Karpas-422 (cell line): ENCODE results near the gene SSH2. TPM values are rescaled to one million over a fixed set of nuclear protein-coding genes. Genes with fewer than 3 reads are reported as not detected.
A peak's percentile ranks its signal among the peaks of the same experiment; 100 is the strongest.

Experiments
- DNase-seq: peaks from one replicate; pipeline ENCODE4 v3.0.0-alpha.2; 2015
- H2AFZ ChIP-seq: fragments of 200-600 bp; sonication (generic); 2 replicates; pipeline ENCODE4 v1.6.1; 2014; ENCODE audit warnings: antibody characterized with exemption, low read length, mixed read lengths
- H3K27ac ChIP-seq: fragments of 200-600 bp; sonication (generic); 2 replicates; pipeline ENCODE4 v1.5.1; 2014; ENCODE audit warnings: mild to moderate bottlenecking, low read length, moderate library complexity
- H3K27me3 ChIP-seq: fragments of 200-600 bp; sonication (generic); 2 replicates; pipeline ENCODE4 v1.6.1; 2014; ENCODE audit warnings: low read length, mixed read lengths
- H3K36me3 ChIP-seq: fragments of 200-600 bp; sonication (generic); 2 replicates; pipeline ENCODE4 v1.6.1; 2014; ENCODE audit warnings: low read length, mixed read lengths; ENCODE audit not compliant: insufficient read depth
- H3K4me1 ChIP-seq: fragments of 200-600 bp; sonication (generic); 2 replicates; pipeline ENCODE4 v1.6.1; 2014; ENCODE audit warnings: mild to moderate bottlenecking, low read length, mixed read lengths
- H3K4me2 ChIP-seq: fragments of 200-600 bp; sonication (generic); 2 replicates; pipeline ENCODE4 v1.6.1; 2014; ENCODE audit warnings: low read length, low read depth, mild to moderate bottlenecking; ENCODE audit not compliant: poor library complexity, severe bottlenecking
- H3K4me3 ChIP-seq: fragments of 200-600 bp; sonication (generic); 2 replicates; pipeline ENCODE4 v1.5.1; 2014; ENCODE audit warnings: mild to moderate bottlenecking, antibody characterized with exemption, low read length, mixed read lengths
- H3K79me2 ChIP-seq: fragments of 200-600 bp; sonication (generic); 2 replicates; pipeline ENCODE4 v1.6.1; 2014; ENCODE audit warnings: mild to moderate bottlenecking, low read length, mixed read lengths
- H3K9ac ChIP-seq: fragments of 200-600 bp; sonication (generic); 2 replicates; pipeline ENCODE4 v1.6.0; 2014; ENCODE audit warnings: low read length
- H3K9me2 ChIP-seq: fragments of 200-600 bp; sonication (generic), shearing (Covaris generic); replicated peaks from 2 replicates; pipeline ENCODE4 v1.6.0; 2014; ENCODE audit warnings: mild to moderate bottlenecking, low read length, moderate library complexity; ENCODE audit not compliant: insufficient read depth
- H3K9me3 ChIP-seq: fragments of 300-700, 200-600 bp; sonication (generic); 2 replicates; pipeline ENCODE4 v1.6.1; 2014; ENCODE audit warnings: low read length, mixed read lengths
- H4K20me1 ChIP-seq: fragments of 200-600 bp; sonication (generic); 2 replicates; pipeline ENCODE4 v1.6.1; 2014; ENCODE audit warnings: mild to moderate bottlenecking, antibody characterized with exemption, low read length, low read depth; ENCODE audit not compliant: insufficient read depth
- total RNA-seq: library from RNA; depleted of rRNA; stranded (reverse); fragments of >200 nt; shearing (Covaris generic); gene quantifications from 2 replicates; pipeline ENCODE4 v1.2.3, GENCODE V29; 2014; ENCODE audit warnings: low replicate concordance

SSH2 gene
- total RNA-seq, 1 experiment from 2014 or later: 53.9 TPM

DNA sequence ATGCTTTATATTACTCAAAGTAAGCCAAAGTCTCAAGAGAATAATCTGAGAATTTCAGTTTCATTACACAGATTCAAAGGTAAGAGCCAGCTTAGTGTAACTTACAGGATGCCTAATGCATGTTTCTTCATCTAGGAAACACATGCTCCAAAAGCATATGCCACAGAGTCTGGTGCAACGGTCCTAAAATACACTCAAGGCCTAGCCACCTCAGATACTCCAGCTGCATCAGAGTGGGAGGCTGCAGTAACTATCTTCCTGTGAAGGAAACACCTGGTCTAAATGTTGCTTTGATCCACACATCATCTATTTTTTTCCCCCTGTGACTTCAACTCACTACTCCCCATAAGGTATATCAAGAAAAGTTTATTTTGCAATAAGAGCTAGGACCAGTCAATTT is 255.7 kb downstream of the SSH2 start:
- H3K9ac ChIP-seq: no peak overlapping the region
- peaks cover 3% of the 10 kb centered on the region; the same call in 1 of the 2 replicates for H3K36me3 ChIP-seq
- H4K20me1 ChIP-seq: no peaks in the 10 kb centered on the region
- H3K27me3 ChIP-seq: no peaks in the 10 kb centered on the region
- H3K27ac ChIP-seq: no peak overlapping the region
- no peaks in the 10 kb centered on the region for H3K9me2 ChIP-seq
- H2AFZ ChIP-seq: no peak overlapping the region
- no peak overlapping the region for H3K4me2 ChIP-seq
- no peaks in the 10 kb centered on the region for H3K9me3 ChIP-seq
- H3K4me1 ChIP-seq: no peaks in the 10 kb centered on the region
- no peak for DNase-seq
- no peaks in the 10 kb centered on the region for H3K79me2 ChIP-seq
- H3K4me3 ChIP-seq: no peak overlapping the region

- Histone ChIP-seq H3K9ac (no peak overlapping the region), H3K27ac (no peak overlapping the region)
- DNase-seq: no peak
Measured at GRCh38 chr17:29671661-29672060, 258.4 kb downstream of the SSH2 start.

GRCh38 chr17:29669266-29669665 is 260.8 kb downstream of the SSH2 start:
- no peak overlapping the region for H3K27ac ChIP-seq
- no peak overlapping the region for H3K4me3 ChIP-seq
- peaks cover 4% of the 10 kb centered on the region; the same call in 1 of the 2 replicates for H3K4me1 ChIP-seq
- no peak overlapping the region for H3K9ac ChIP-seq
- no peak overlapping the region for H2AFZ ChIP-seq
- H3K36me3 ChIP-seq: peaks cover 22% of the 10 kb centered on the region; the same call in 1 of the 2 replicates
- no peaks in the 10 kb centered on the region for H3K9me2 ChIP-seq
- no peaks in the 10 kb centered on the region for H3K27me3 ChIP-seq
- no peak overlapping the region for H3K4me2 ChIP-seq
- H3K9me3 ChIP-seq: no peaks in the 10 kb centered on the region
- 0 out of 2 replicates have a peak, but pooled peaks cover 4% of the 10 kb centered on the region for H3K79me2 ChIP-seq
- DNase-seq: no peak
- H4K20me1 ChIP-seq: no peaks in the 10 kb centered on the region

More at GRCh38 chr17:29671661-29672060, 258.4 kb downstream of the SSH2 start:
- Histone ChIP-seq H3K79me2 (no peaks in the 10 kb centered on the region), H3K4me3 (no peak overlapping the region), H3K9me2 (no peaks in the 10 kb centered on the region), H3K4me2 (no peak overlapping the region), H3K9me3 (no peaks in the 10 kb centered on the region), H3K27me3 (no peaks in the 10 kb centered on the region), H3K36me3 (peaks cover 13% of the 10 kb centered on the region; the same call in 1 of the 2 replicates), H2AFZ (no peak overlapping the region), H3K4me1 (no peaks in the 10 kb centered on the region), H4K20me1 (no peaks in the 10 kb centered on the region)

- Histone ChIP-seq H3K79me2 (0 out of 2 replicates have a peak, but pooled peaks cover 4% of the 10 kb centered on the region), H3K9me2 (no peaks in the 10 kb centered on the region), H4K20me1 (no peaks in the 10 kb centered on the region), H3K27ac (no peak overlapping the region), H3K27me3 (no peaks in the 10 kb centered on the region), H3K4me1 (peaks cover 7% of the 10 kb centered on the region), H3K9ac (no peak overlapping the region), H3K36me3 (peaks cover 22% of the 10 kb centered on the region; the same call in 1 of the 2 replicates), H3K4me2 (no peak overlapping the region), H2AFZ (no peak overlapping the region), H3K9me3 (no peaks in the 10 kb centered on the region), H3K4me3 (no peak overlapping the region)
- DNase-seq: no peak
Measured at GRCh38 chr17:29667969-29668368, 262.1 kb downstream of the SSH2 start.

DNA sequence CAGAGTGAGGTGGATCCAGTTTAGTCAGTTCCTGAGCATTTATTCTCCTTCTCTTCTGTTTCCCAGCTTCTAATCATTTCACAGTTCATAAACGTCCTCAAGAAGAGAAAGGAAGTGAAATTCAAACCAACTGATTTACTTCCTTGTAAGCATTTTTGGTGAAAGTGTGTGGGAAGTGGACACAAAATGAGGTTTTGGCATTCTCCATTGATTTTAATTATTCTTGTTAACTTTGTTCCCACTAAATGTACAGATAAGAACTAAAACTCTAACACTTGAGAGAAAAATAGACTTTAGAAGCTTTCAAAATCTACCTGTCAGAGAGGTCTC is 264.6 kb downstream of the SSH2 start:
- no peak for DNase-seq
- no peaks in the 10 kb centered on the region for H3K27me3 ChIP-seq
- no peaks in the 10 kb centered on the region for H4K20me1 ChIP-seq
- H3K4me2 ChIP-seq: no peak overlapping the region
- no peaks in the 10 kb centered on the region for H3K9me3 ChIP-seq
- H3K79me2 ChIP-seq: 0 out of 2 replicates have a peak, but pooled peaks cover 4% of the 10 kb centered on the region
- no peak overlapping the region for H3K4me3 ChIP-seq
- peaks cover 24% of the 10 kb centered on the region; the same call in 1 of the 2 replicates for H3K36me3 ChIP-seq
- peak overlapping the region; percentile 40 for H3K27ac ChIP-seq
- no peak overlapping the region for H2AFZ ChIP-seq
- peaks cover 15% of the 10 kb centered on the region for H3K4me1 ChIP-seq
- no peak overlapping the region for H3K9ac ChIP-seq
- no peaks in the 10 kb centered on the region for H3K9me2 ChIP-seq

GRCh38 chr17:29664743-29665480 is 265.1 kb downstream of the SSH2 start:
- DNase-seq: no peak
- H3K9me3 ChIP-seq: no peaks in the 10 kb centered on the region
- H2AFZ ChIP-seq: no peak overlapping the region
- H3K4me1 ChIP-seq: peaks cover 15% of the 10 kb centered on the region
- 0 out of 2 replicates have a peak, but pooled peaks cover 4% of the 10 kb centered on the region for H3K79me2 ChIP-seq
- H3K27me3 ChIP-seq: no peaks in the 10 kb centered on the region
- no peak overlapping the region for H3K9ac ChIP-seq
- H3K4me2 ChIP-seq: no peak overlapping the region
- no peak overlapping the region for H3K4me3 ChIP-seq
- no peaks in the 10 kb centered on the region for H3K9me2 ChIP-seq
- H3K27ac ChIP-seq: peak overlapping the region; percentile 40; the same call in 1 of the 2 replicates
- peaks cover 25% of the 10 kb centered on the region; the same call in 1 of the 2 replicates for H3K36me3 ChIP-seq
- no peaks in the 10 kb centered on the region for H4K20me1 ChIP-seq

DNA sequence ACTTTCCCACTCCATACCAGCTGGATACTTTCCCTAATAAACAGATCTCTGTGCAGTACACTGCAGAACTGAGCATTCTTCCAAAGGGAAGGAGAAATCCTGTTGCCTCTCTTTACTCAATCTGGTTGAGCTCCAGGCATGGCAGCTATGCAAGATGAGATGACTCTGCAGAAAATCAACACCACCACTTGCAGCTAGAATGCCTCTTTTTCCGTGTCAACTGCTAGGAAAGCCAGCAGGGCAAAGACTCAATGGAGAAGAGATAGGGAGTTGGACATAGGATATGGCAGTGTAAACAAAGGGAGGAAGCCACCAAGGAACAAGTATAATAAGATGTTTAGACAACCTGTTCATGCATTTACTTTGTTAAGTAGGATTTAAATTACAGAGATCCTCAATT is 266.9 kb downstream of the SSH2 start:
- no peak overlapping the region for H3K4me2 ChIP-seq
- no peak for DNase-seq
- H3K4me1 ChIP-seq: peaks cover 15% of the 10 kb centered on the region
- H3K9ac ChIP-seq: no peak overlapping the region
- peaks cover 30% of the 10 kb centered on the region; the same call in 1 of the 2 replicates for H3K36me3 ChIP-seq
- H2AFZ ChIP-seq: no peak overlapping the region
- H3K27me3 ChIP-seq: no peaks in the 10 kb centered on the region
- H3K9me3 ChIP-seq: no peaks in the 10 kb centered on the region
- no peak overlapping the region for H3K4me3 ChIP-seq
- no peak overlapping the region for H3K27ac ChIP-seq
- H3K79me2 ChIP-seq: peaks cover 4% of the 10 kb centered on the region; the same call in 1 of the 2 replicates
- H3K9me2 ChIP-seq: no peaks in the 10 kb centered on the region
- no peaks in the 10 kb centered on the region for H4K20me1 ChIP-seq

- Histone ChIP-seq H3K4me2 (no peak overlapping the region), H3K79me2 (peaks cover 4% of the 10 kb centered on the region; the same call in 1 of the 2 replicates), H3K9me3 (no peaks in the 10 kb centered on the region), H3K4me1 (peaks cover 15% of the 10 kb centered on the region), H3K27me3 (no peaks in the 10 kb centered on the region), H3K9ac (no peak overlapping the region), H3K36me3 (peaks cover 19% of the 10 kb centered on the region; the same call in 1 of the 2 replicates), H2AFZ (no peak overlapping the region), H4K20me1 (no peaks in the 10 kb centered on the region), H3K9me2 (no peaks in the 10 kb centered on the region), H3K4me3 (no peak overlapping the region), H3K27ac (no peak overlapping the region)
- DNase-seq: no peak
Measured at GRCh38 chr17:29661213-29661612, 268.8 kb downstream of the SSH2 start.
